DND-41 (cell line): ENCODE measurements around the gene KCNAB3.

Source experiments
- ATAC-seq: fragments of 200-7000 bp; cut with Tn5 transposase; 3 replicates; pipeline ENCODE4 v1.9.1; 2021; ENCODE audit warnings: low read depth; ENCODE audit not compliant: insufficient read depth
- DNase-seq: peaks from one replicate; pipeline ENCODE4 v3.0.0-alpha.2; 2020
- H2AFZ ChIP-seq: 2 replicates; pipeline ENCODE4 v1.6.0; 2012; ENCODE audit warnings: low read depth, low read length
- H3K27ac ChIP-seq: 2 replicates; pipeline ENCODE4 v1.5.1; 2012; ENCODE audit warnings: low read length, inconsistent platforms
- H3K27me3 ChIP-seq: fragments of 200-600 bp; sonication (generic); 2 replicates; pipeline ENCODE4 v1.6.0; 2012; ENCODE audit warnings: low read length, mild to moderate bottlenecking, inconsistent platforms; ENCODE audit not compliant: insufficient read depth, poor library complexity
- H3K36me3 ChIP-seq: 2 replicates; pipeline ENCODE4 v1.5.1; 2012; ENCODE audit warnings: low read length, inconsistent platforms; ENCODE audit not compliant: insufficient read depth
- H3K4me1 ChIP-seq: 2 replicates; pipeline ENCODE4 v1.5.1; 2012; ENCODE audit warnings: mild to moderate bottlenecking, low read length; ENCODE audit not compliant: insufficient read depth
- H3K4me2 ChIP-seq: 2 replicates; pipeline ENCODE4 v1.6.0; 2012; ENCODE audit warnings: mild to moderate bottlenecking, moderate library complexity, low read length, inconsistent platforms; ENCODE audit not compliant: insufficient read depth
- H3K4me3 ChIP-seq, 2 experiments: fragments of 200-600 bp in 1 of 2; shearing (Covaris generic) in 1 of 2; 2 replicates each; pipeline ENCODE4 v1.5.1; 2012 to 2016; ENCODE audit warnings: inconsistent platforms in 2 of 2, low read length in 2 of 2, mild to moderate bottlenecking in 2 of 2, low read depth in 1 of 2, moderate library complexity in 1 of 2
- H3K79me2 ChIP-seq: 2 replicates; pipeline ENCODE4 v1.6.0; 2012; ENCODE audit warnings: low read length, inconsistent platforms; ENCODE audit not compliant: insufficient read depth
- H3K9ac ChIP-seq: 2 replicates; pipeline ENCODE4 v1.6.0; 2012; ENCODE audit warnings: low read depth, mild to moderate bottlenecking, inconsistent platforms, low read length, moderate library complexity
- H3K9me3 ChIP-seq: 2 replicates; pipeline ENCODE4 v1.5.1; 2012; ENCODE audit warnings: low read length, moderate library complexity, mild to moderate bottlenecking, inconsistent platforms; ENCODE audit not compliant: insufficient read depth, severe bottlenecking
- H4K20me1 ChIP-seq: 2 replicates; pipeline ENCODE4 v1.6.0; 2012; ENCODE audit warnings: low read length; ENCODE audit not compliant: insufficient read depth
- EZH2 ChIP-seq: IDR thresholded peaks from 3 replicates; pipeline ENCODE4 v1.6.1; 2012; ENCODE audit warnings: borderline replicate concordance, low read depth, mild to moderate bottlenecking, moderate library complexity, low read length, inconsistent platforms; ENCODE audit not compliant: severe bottlenecking
- TF ChIP-seq, protein P1 (sequence below): IDR thresholded peaks from 2 replicates; pipeline ENCODE4 v1.5.1; 2012; ENCODE audit warnings: borderline replicate concordance, low read length, moderate library complexity, mild to moderate bottlenecking; ENCODE audit not compliant: poor library complexity, severe bottlenecking; ENCODE audit errors: extremely low read depth

KCNAB3 gene

DNA sequence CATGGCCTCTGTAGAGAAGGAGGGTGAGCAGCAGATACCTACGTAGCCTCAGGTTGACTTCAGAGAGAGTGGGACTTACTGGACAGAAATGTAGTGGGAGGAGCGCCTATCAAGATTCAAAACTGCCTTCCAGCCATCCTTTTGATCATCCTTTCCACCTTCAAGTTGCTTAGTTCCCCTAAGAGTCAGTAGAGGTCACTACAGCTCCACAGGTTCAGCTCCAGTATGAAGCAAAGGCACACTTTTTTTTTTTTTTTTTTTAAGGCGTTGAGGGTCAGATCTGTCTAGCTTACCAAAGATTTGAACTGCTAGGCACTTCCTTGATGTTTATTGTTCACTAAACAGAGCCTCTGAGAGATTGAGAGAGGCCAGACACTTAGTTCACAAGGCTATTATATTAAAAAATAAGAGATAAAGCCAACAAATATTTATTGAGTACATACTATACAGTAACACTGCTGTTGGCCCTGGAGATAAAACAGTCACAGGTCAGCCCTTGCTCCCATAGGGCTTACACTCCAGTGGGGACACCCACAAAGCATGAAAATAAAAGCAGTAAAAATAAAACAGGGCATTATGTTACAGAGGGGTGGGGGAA, 16.6 kb downstream of the KCNAB3 start:
- no peaks in the 10 kb centered on the region for H3K27me3 ChIP-seq
- H3K79me2 ChIP-seq: peaks cover 12% of the 10 kb centered on the region
- peaks cover 9% of the 10 kb centered on the region; the same call in 1 of the 2 replicates for H4K20me1 ChIP-seq
- DNase-seq (peak; percentile 64), ATAC-seq (peak; percentile 34)
- peak overlapping the region; percentile 37; the same call in 1 of the 2 replicates for H3K27ac ChIP-seq
- H3K4me2 ChIP-seq: no peak overlapping the region
- H2AFZ ChIP-seq: no peak overlapping the region
- TF ChIP-seq, protein P1, sequence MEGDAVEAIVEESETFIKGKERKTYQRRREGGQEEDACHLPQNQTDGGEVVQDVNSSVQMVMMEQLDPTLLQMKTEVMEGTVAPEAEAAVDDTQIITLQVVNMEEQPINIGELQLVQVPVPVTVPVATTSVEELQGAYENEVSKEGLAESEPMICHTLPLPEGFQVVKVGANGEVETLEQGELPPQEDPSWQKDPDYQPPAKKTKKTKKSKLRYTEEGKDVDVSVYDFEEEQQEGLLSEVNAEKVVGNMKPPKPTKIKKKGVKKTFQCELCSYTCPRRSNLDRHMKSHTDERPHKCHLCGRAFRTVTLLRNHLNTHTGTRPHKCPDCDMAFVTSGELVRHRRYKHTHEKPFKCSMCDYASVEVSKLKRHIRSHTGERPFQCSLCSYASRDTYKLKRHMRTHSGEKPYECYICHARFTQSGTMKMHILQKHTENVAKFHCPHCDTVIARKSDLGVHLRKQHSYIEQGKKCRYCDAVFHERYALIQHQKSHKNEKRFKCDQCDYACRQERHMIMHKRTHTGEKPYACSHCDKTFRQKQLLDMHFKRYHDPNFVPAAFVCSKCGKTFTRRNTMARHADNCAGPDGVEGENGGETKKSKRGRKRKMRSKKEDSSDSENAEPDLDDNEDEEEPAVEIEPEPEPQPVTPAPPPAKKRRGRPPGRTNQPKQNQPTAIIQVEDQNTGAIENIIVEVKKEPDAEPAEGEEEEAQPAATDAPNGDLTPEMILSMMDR: peak; percentile 89
- no peak for TF ChIP-seq EZH2
- H3K36me3 ChIP-seq: peaks cover 47% of the 10 kb centered on the region
- no peak overlapping the region for H3K4me3 ChIP-seq
- H3K4me1 ChIP-seq: peaks cover 36% of the 10 kb centered on the region
- no peak overlapping the region for H3K9ac ChIP-seq
- H3K9me3 ChIP-seq: no peaks in the 10 kb centered on the region

DNA sequence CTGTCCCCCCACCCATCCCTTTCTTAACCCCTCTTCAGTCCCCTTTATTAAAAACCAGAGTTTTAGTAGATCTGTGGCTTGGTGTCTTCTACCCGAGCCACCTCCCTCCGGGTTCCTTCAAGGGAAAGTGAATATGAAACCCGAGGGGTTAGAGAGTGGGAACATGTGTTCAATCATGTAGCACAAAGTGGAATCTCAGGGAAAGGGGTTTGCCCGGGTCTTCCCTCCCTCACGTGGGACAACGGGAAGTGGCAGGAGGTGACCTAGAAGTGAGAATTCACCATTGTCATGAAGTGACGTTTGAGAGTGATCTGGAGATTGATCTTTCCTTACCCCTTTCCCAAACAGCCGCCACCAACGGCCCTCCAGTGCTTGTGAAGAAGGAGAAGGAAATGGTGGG, 18.5 kb downstream of the KCNAB3 start:
- Histone ChIP-seq H3K27me3 (no peaks in the 10 kb centered on the region), H3K36me3 (peaks cover 66% of the 10 kb centered on the region), H3K4me2 (no peak overlapping the region), H3K27ac (no peak overlapping the region), H3K4me1 (peaks cover 26% of the 10 kb centered on the region), H3K9ac (no peak overlapping the region), H3K9me3 (no peaks in the 10 kb centered on the region), H2AFZ (no peak overlapping the region), H3K79me2 (peaks cover 9% of the 10 kb centered on the region), H4K20me1 (peaks cover 9% of the 10 kb centered on the region; the same call in 1 of the 2 replicates), H3K4me3 (no peak overlapping the region)
- TF ChIP-seq EZH2: no peak
- TF ChIP-seq, protein P1: no peak
- DNase-seq: no peak
- ATAC-seq: no peak

DNA sequence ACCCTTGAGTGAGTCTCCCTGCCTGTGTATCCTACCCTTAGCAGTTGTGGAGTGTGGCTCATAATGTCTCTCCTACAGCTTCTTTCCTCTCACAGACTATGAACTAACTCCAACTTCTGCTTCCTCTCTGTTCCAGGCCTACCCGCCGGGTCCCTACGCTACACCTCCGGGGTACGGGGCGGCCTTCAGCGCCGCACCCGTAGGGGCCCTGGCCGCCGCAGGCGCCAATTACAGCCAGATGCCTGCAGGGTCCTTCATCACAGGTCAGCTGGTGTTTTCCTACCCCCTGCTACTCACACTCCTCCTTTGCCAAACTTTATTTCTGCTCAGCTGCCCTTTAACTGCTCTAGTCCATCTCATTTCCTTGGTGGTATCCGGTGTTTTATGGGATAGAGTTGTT, 18.9 kb downstream of the KCNAB3 start:
- H3K9me3 ChIP-seq: no peaks in the 10 kb centered on the region
- no peaks in the 10 kb centered on the region for H3K27me3 ChIP-seq
- no peak overlapping the region for H3K4me3 ChIP-seq
- H3K4me2 ChIP-seq: no peak overlapping the region
- no peak overlapping the region for H3K27ac ChIP-seq
- peaks cover 70% of the 10 kb centered on the region for H3K36me3 ChIP-seq
- DNase-seq (no peak), ATAC-seq (no peak)
- peaks cover 9% of the 10 kb centered on the region; the same call in 1 of the 2 replicates for H4K20me1 ChIP-seq
- TF ChIP-seq EZH2: no peak
- TF ChIP-seq, protein P1: no peak
- no peak overlapping the region for H3K9ac ChIP-seq
- peaks cover 23% of the 10 kb centered on the region for H3K4me1 ChIP-seq
- H3K79me2 ChIP-seq: peaks cover 9% of the 10 kb centered on the region
- no peak overlapping the region for H2AFZ ChIP-seq
